ENCODE results near the gene MYCN.

Gene MYCN

DNA sequence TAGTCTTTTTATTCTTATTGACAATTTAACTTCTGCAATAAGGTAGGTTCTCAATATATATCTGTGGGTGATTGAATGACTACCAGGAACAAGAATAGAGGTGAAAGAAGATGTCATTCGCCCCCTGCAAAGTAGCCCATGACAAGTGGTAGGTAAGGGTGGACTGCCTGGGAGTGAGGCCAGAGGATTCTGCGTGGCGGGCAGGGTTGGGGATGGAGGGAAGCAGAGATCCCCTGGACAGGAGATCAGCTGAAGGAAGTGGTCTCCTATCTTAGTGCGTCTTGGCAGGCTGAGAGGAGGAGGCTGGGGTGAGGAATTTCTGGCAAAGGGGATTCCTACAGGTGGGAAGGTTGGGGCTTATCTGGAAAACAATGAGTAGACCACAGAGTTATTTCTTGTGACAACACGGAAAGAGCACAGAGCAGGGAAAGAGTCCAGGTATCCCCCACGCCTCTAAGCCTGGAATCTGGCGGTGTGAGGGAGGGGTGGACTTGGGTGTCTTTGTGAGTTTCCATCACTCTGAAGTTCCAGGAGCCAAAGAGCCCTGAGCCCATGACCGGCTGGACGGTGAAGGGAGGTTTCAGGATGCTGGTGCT, 21.5 kb upstream of the MYCN start:
- H3K4me3 ChIP-seq (ENCODE audit: low read depth, low read length) = no peak overlapping the region
- no peak for DNase-seq (ENCODE audit: low read depth)

DNA sequence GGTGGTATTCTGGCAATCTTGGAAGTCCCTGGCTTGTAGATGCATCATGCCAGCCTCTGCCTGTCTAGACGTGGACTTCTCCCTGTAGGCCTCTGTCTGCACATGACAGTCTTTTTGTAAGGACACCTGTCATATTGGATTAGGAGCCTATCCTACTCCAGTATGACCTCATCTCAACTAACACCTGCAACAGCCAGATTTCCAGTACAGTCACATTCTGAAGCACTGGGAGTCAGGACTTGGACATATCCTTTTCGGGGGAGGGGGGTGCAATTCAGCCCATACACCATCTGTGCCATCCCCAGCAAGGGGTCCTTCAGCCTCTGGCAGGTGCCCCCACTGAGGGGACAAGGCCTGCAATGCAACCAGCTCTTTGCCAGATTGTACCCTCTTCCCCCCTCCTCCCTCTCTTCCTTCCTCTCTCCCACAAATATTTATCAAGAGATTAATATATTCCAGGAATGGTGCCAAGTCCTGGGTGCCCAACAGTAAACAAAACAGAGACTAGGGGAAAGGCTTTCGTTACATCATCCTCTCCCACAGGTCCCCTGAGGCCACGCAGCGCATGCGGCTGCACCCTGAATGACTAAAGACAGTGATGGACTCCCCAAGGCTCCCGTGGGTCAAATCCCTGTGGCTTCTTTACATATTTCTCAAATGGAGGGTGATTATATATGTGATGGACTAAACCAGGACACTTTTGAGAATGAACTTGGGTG, 20.5 kb upstream of the MYCN start:
- TF ChIP-seq MYC (IDR thresholded peaks at IDR 0.05; ENCODE audit: low read depth, low read length) = no peak
- TF ChIP-seq, protein P1, sequence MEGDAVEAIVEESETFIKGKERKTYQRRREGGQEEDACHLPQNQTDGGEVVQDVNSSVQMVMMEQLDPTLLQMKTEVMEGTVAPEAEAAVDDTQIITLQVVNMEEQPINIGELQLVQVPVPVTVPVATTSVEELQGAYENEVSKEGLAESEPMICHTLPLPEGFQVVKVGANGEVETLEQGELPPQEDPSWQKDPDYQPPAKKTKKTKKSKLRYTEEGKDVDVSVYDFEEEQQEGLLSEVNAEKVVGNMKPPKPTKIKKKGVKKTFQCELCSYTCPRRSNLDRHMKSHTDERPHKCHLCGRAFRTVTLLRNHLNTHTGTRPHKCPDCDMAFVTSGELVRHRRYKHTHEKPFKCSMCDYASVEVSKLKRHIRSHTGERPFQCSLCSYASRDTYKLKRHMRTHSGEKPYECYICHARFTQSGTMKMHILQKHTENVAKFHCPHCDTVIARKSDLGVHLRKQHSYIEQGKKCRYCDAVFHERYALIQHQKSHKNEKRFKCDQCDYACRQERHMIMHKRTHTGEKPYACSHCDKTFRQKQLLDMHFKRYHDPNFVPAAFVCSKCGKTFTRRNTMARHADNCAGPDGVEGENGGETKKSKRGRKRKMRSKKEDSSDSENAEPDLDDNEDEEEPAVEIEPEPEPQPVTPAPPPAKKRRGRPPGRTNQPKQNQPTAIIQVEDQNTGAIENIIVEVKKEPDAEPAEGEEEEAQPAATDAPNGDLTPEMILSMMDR (IDR thresholded peaks at IDR 0.05; ENCODE audit: low read depth, low read length) = no peak
- no peak for TF ChIP-seq POLR2A (IDR thresholded peaks at IDR 0.05; ENCODE audit: extremely low read depth, insufficient read length)
- TF ChIP-seq, protein P2, sequence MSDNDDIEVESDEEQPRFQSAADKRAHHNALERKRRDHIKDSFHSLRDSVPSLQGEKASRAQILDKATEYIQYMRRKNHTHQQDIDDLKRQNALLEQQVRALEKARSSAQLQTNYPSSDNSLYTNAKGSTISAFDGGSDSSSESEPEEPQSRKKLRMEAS (IDR thresholded peaks at IDR 0.05; ENCODE audit: low read depth, low read length) = no peak
- peak; percentile 24 for DNase-seq (ENCODE audit: low read depth)
- H3K4me3 ChIP-seq (ENCODE audit: low read depth, low read length) = no peak overlapping the region

More for the DNA sequence above, 21.5 kb upstream of the MYCN start:
- TF ChIP-seq, protein P1 (IDR thresholded peaks at IDR 0.05; ENCODE audit: low read depth, low read length) = no peak
- TF ChIP-seq, protein P2 (IDR thresholded peaks at IDR 0.05; ENCODE audit: low read depth, low read length) = no peak
- TF ChIP-seq MYC (IDR thresholded peaks at IDR 0.05; ENCODE audit: low read depth, low read length) (no peak), POLR2A (IDR thresholded peaks at IDR 0.05; ENCODE audit: extremely low read depth, insufficient read length) (no peak)

DNA sequence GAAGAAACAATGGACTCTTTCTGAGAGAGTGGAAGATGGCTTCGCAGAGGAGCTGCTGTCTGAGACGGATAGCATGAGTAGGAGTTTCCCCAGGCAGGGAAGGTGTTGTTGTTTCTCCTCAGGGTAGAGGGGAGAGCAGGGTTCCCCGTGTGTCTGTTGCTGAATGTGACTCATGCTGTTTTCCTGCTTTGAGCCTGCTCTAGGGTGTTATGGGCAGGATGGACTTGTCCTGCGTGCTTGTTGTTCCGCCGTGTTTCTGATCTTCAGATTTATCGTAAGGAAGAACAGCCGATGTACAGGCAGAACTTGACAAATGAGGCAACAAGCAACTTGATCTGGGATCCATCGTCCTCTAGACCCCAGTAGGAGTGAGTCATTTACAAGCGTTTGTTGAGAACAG, 19.7 kb upstream of the MYCN start:
- no peak for TF ChIP-seq MYC (IDR thresholded peaks at IDR 0.05; ENCODE audit: low read depth, low read length)
- no peak for TF ChIP-seq POLR2A (IDR thresholded peaks at IDR 0.05; ENCODE audit: extremely low read depth, insufficient read length)
- TF ChIP-seq, protein P2 (IDR thresholded peaks at IDR 0.05; ENCODE audit: low read depth, low read length) = no peak
- TF ChIP-seq, protein P1 (IDR thresholded peaks at IDR 0.05; ENCODE audit: low read depth, low read length) = no peak
- no peak overlapping the region for H3K4me3 ChIP-seq (ENCODE audit: low read depth, low read length)
- no peak for DNase-seq (ENCODE audit: low read depth)

DNA sequence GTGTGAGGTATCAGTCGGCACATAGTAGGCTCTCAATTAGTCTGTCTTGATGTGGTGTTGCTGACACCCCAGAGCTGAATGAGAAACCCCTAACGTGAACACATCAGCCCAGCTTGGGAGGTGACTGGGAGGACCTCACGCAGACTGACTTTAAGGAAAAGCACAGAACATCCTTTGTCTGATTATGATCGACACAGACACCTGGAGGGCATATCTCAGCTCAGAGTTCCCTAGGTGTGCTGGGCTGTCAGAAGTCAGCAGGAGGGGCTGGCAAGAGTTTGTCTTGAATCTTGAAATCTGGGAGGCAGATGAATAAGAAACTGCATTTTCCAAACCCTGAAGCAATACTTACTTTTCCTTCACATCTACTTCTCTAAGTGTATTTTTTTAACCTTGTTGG, 16.8 kb upstream of the MYCN start:
- no peak for DNase-seq (ENCODE audit: low read depth)
- no peak for TF ChIP-seq POLR2A (IDR thresholded peaks at IDR 0.05; ENCODE audit: extremely low read depth, insufficient read length)
- TF ChIP-seq MYC (IDR thresholded peaks at IDR 0.05; ENCODE audit: low read depth, low read length) = no peak
- TF ChIP-seq, protein P1 (IDR thresholded peaks at IDR 0.05; ENCODE audit: low read depth, low read length) = no peak
- no peak overlapping the region for H3K4me3 ChIP-seq (ENCODE audit: low read depth, low read length)

DNA sequence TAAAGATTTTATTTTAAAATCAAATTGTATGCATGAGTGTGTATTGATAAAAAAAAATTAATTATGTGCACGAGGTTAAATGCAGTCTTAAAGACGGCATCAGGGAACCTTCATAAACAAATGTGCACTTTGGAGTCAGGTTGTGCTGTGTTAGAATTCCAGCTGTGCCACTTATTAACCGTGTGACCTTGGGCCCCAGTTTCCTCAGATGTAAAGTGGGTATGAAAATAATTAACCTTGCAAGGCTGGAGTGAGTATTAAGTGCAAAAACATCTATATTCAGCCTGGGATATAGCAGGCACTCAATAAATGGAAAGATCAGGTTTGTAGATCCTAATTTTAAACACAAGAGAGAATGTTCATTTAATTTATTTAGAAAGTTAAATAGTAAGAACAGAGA, 14.5 kb upstream of the MYCN start:
- TF ChIP-seq, protein P2 (IDR thresholded peaks at IDR 0.05; ENCODE audit: low read depth, low read length) = no peak
- TF ChIP-seq, protein P1 (IDR thresholded peaks at IDR 0.05; ENCODE audit: low read depth, low read length) = no peak
- TF ChIP-seq POLR2A (IDR thresholded peaks at IDR 0.05; ENCODE audit: extremely low read depth, insufficient read length) = no peak
- H3K4me3 ChIP-seq (ENCODE audit: low read depth, low read length) = no peak overlapping the region
- no peak for DNase-seq (ENCODE audit: low read depth)

Data from NB4 (cell line).